ENCODE measurements around the gene SCLY.

- no peak for TF ChIP-seq CTCF (IDR thresholded peaks at IDR 0.05)
- TF ChIP-seq EP300 (IDR thresholded peaks at IDR 0.05), result no peak
- TF ChIP-seq POLR2A (IDR thresholded peaks at IDR 0.05), result no peak
Observed at GRCh38 chr2:238136820-238137537, 76.2 kb downstream of the SCLY start.
